Lower leg skin (tissue), 3 donors: ENCODE data around the gene RNF212.

Source experiments
- POLR2A ChIP-seq, 2 donors: fragments of 450-650 bp; IDR thresholded peaks; one replicate each; pipeline ENCODE4 v1.6.1; 2016 to 2017; ENCODE audit warnings: antibody characterized with exemption in 2 of 2, mild to moderate bottlenecking in 1 of 2, moderate library complexity in 1 of 2
- TF ChIP-seq, protein P1 (sequence below), 3 donors: fragments of 450-650 bp; IDR thresholded peaks; one replicate each; pipeline ENCODE4 v1.5.1; 2016; ENCODE audit warnings: antibody characterized with exemption in 3 of 3, mild to moderate bottlenecking in 3 of 3, moderate library complexity in 2 of 3

DNA sequence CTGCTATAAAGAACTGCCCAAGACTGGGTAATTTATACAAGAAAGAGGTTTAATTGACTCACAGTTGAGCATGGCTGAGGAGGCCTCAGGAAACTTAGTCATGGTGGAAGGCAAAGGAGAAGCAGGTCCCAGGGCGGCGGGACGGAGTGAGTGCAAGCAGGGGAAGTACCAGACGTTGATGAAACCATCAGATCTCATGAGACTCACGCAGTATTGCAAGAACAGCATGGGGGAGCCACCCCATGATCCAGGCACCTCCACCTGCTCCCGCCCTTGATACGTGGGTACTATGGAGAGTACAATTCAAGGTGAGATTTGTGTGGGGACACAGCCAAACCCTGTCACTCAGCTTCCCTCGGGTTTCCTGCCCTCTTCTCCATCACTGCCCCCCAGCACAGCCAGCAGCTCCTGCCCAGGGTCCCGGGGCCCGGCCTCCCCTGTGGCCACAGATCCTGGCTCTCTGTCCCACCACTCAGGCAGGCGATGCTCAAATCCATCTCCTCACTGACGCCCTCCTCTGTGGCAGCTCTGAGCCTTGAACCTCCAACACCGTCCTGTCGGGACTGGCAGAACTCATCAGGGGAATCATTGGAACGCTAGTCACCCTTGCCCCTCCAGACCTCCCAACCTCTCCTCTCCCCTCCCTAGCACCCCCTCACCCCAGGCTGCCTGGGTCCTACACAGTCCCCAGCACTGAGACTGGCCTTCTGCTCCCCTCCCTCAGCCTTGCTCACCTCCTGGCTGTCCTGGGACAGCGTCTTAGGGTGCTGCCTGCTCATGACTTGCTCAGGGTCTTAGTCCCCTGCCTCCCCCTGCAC, 64.4 kb downstream of the RNF212 start:
- no peak for TF ChIP-seq POLR2A (IDR thresholded peaks at IDR 0.05)
- TF ChIP-seq, protein P1, sequence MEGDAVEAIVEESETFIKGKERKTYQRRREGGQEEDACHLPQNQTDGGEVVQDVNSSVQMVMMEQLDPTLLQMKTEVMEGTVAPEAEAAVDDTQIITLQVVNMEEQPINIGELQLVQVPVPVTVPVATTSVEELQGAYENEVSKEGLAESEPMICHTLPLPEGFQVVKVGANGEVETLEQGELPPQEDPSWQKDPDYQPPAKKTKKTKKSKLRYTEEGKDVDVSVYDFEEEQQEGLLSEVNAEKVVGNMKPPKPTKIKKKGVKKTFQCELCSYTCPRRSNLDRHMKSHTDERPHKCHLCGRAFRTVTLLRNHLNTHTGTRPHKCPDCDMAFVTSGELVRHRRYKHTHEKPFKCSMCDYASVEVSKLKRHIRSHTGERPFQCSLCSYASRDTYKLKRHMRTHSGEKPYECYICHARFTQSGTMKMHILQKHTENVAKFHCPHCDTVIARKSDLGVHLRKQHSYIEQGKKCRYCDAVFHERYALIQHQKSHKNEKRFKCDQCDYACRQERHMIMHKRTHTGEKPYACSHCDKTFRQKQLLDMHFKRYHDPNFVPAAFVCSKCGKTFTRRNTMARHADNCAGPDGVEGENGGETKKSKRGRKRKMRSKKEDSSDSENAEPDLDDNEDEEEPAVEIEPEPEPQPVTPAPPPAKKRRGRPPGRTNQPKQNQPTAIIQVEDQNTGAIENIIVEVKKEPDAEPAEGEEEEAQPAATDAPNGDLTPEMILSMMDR (IDR thresholded peaks at IDR 0.05) = no peak
